NCI-H2171 treated with DMSO at 0.1 percent for 48 hours (cell line): Measurements from ENCODE around the gene ACSL3.
A peak's percentile ranks its signal among the peaks of the same experiment; 100 is the strongest.
"Not testable (repeated sequence)": the region's sequence is repeated elsewhere in the genome, so short reads cannot be mapped to it uniquely, and the experiment has no call there.

Experiments used
- DNase-seq: peaks from one replicate; lab custom pipeline; 2025; lab: John Stamatoyannopoulos, UW

ACSL3 gene

DNA sequence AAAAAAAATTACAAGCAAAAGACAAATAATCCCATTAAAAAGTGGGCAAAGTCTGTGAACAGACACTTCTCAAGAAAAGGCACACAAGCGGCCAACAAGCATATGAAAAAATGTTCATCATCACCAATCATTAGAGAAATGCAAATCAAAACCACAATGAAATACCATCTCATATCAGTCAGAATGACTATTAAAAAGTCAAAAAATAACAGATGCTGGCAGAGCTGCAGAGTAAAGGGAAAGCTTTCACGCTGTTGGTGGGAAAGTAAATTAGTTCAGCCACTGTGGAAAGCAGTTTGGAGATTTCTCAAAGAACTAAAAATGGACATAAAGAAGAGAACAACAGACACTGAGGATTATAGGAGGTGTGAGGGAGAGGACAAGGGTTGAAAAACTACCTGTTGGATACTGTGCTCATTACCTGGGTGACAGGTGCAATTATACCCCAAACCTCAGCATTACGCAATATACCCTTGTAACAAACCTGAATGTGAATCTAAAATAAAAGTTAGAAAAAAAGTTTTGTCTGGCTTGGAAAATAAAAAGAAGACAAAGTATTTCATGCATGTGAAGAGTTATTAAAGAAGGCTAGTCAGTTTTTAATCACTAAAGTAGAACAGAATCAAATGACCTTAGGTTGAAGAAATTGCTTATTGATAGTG is 8.7 kb upstream of the ACSL3 start:
- no peak for DNase-seq

DNA sequence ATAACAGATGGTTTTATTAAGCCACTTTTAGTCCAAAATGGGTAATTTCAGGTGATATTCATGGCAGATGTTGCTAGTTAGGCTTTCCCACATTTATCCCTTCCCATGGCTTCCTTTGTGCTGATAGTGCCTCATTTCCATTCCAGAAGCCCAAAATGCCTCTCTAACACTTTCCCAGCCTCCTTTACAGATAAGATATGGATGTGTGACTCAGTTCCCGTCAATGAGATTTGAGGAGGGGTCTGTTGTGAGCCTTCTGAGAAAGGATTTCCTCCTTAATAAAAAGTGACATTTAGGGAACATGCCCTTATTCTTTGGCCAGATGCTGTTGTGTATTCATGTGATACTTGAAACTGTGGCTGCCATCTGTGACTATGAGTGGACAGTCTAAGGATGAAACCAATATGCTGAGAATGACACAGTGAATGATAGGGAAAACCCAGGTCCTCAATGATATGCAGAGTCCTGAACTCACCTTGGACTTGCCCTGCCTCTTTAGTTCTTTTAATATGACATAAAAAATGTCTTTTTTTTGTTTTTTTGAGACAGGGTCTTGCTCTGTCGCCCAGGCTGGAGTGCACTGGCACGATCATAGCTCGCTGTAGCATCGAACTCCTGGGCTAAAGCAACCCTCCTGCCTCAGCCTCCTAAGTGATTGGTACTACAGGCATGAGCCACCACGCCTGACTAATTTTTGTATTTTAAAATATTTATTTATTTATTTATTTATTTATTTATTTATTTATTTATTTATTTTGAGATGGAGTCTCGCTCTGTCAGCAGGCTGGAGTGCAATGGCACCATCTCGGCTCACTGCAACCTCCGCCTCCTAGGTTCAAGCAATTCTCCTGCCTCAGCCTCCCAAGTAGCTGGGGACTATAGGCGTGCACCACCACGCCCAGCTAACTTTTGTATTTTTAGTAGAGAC is 5.8 kb upstream of the ACSL3 start:
- DNase-seq: peak; percentile 66

DNA sequence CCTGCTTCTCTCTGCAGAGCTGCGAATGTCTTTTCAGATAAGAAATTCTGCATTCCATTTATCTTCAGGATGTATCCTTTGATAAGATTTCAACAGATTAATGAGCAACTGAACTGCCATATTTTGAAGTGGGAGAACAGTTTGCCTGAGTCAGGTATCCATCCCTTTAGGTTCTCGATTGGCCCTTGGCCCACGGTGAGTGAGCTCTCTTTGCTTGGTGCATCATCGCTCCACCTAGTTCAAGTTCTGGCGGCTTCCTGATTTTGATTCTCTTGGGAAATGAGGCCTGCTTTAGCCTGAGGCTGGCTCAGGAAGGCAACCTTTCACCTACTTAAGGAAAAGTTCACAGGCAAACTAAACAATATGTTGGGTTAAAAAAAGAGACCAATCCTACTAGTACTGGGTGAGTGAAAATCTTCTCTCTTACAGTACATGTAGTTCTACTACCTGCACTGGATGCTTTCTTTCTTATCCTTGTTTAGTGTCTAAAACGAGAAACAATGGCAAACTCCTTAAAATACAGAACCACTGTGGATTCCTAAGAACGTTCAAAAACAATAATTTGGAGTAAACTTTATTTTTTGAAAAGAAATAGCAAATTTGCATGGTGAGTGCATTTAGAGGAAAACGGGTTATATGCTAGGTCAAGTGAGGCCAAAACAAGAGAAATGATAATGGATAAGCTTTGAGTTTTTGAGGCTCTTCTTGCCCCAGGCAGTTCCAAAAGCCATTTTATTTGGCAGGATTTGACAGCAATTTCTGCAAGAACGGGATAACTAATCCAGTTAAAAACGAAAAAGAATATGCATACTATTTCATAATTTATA is 837 bp upstream of the ACSL3 start:
- DNase-seq: peak; percentile 65

DNA sequence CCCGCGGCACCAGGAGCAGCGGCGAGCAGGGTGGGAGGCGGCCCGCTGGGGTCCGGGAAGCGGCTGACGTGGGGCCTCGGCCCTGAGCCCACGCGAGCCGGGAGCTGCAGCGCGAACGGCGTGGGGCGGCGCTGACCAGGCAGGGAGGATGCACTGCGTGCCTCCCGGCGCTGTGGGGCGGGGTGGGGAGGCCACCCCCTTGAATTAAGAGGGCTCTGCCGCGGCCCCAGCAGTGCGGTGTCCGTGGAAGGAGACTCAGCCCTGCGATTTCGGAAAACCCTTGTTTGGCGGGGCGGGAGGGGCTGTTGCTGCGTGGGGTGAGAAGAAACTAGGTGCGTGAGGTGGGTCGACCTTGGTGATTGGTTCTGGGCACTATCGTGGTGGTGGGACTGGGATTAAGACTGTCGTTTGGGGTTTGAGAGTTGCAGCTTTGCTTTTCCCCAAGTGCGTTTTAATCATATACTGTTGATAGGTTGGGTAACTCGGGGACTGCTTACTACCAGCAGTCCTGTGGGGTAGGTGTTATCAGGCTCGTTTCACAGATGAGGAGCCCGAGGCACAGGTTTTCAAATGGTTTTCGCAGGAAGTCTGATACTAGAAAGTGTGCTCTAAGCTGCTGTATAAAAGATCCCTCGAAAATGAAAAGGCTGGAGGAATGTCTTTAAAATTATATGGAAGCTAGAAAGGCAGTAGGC is 722 bp downstream of the ACSL3 start:
- DNase-seq: peak; percentile 14

DNA sequence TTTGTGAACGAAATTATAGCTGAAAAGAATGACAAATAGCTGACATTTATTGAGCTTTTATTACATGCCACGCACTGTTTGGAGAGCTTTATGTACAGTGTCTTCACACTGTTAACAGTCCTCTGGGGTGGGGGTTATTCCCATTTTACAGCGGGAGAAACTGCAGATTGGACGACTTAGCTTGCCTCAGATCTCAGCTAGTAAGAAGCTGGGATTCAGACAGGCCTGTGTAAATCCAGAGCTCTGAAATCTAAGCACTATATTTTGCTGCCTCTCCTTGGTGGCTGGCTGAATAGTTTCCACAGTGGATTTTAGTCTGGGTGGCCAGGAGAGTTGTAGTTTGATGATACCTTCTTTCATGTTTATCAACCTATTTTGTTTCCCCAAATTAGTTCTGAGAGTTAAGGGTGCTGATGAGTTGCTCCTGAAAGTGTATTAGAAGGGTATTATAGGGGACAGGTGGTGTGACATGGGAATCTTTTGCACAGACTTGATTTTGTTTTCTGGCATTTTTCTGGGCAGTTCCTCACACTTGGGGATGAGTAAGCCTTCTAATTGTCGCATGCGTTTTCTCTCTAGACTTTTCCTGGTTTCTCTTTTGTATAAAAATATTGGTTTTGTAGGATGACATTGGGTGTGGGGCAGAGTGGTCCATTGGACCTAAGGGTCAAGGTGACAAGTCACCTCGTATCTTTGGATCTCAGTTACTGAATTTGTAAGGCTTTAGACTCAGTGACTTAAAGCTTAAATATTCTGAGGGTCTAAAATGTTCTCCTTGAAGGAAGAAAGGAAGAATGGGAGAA is 1.5 kb downstream of the ACSL3 start:
- DNase-seq: peak; percentile 31

DNA sequence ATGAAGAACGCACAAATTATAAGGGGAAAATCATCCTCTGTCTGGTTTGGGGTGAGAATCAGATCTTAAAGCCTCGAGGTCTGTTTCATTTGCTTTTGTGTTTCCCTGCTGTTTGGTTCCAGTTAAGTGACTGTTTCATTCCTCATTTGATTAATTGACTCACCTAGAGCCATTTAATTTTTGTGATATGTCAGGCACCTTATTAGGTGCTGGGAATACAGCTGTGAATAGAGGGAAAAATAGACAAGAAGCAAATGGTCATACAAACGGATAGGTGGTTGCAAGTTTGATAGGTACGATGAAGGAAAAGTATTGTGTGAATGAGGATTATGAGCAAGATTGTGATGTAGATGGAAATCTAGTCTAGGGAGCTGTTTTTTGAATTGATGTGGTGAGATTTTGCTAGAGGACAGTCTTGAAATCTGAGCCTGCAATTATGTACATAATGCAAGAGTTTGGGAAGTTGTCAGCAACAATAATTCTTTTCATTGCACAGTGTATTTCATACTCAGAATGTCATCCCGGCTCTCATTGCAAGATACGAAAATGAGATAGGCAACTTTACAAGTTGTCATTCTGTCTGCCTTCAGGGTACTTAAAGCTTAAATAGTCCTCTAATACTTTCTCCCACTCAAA is 2.2 kb downstream of the ACSL3 start:
- DNase-seq: no peak

DNA sequence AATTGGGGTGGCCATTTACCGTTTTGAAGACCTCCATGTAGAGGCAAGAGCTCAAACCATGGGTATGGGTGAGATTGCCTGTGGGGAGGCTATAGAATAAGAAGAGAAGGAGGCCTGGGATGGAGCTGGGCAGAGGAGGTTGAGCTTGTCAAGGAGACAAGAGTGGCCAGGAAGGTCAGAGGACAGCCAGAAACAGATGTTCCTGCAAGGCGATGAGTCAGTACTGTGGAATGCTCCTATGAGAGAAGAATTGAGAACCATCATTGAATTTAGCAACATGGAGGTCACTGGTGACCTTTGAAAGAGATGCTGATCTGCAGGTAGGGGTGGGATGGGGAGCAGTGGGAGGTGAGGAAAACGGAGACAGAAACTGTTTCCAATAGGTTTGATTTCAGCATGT is 3.5 kb downstream of the ACSL3 start:
- DNase-seq: no peak

DNA sequence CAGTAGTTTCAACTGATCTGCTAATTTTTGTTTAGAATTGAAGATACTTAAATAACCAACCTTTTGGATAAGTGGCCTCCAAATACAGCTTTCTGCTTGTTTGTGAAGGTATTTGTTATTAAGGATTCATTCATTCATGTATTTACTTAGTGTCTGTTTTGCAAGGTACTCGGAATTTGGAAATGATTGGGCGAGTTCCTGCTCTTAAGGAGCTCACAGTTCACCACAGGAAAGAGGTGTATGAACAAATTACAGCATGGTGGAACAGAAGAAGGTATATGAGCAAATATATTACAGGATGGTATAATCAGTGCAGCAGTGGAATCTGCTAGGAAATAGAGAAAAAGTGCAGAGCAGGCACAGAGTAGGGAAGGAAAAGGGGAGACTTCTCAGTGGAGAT is 4.5 kb downstream of the ACSL3 start:
- no peak for DNase-seq

DNA sequence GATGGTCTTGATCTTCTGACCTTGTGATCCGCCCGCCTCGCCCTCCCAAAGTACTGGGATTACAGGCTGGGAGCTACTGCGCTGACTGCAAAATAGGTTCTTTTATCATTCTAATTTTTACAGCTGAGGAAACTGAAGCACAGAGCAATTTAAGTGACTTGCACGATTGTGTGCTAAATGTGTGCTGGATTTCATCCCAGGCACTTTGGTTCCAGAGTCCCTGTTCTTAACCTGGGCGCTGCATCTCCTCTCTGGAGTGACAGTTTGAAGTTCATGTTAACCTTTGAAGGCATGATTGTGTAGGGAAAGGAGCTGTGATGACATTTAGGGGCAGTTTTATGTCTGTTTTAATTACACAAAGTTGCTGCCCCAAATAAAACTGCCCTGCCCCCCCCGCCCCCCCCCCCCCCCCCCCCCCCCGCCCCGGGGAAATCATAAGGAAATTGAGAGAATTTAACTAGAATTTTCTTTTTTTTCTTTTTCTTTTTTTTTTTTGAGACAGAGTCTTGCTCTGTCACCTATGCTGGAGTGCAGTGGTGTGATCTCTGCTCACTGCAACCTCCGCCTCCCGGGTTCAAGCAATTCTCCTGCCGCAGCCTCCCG is 5.6 kb downstream of the ACSL3 start:
- no peak for DNase-seq

DNA sequence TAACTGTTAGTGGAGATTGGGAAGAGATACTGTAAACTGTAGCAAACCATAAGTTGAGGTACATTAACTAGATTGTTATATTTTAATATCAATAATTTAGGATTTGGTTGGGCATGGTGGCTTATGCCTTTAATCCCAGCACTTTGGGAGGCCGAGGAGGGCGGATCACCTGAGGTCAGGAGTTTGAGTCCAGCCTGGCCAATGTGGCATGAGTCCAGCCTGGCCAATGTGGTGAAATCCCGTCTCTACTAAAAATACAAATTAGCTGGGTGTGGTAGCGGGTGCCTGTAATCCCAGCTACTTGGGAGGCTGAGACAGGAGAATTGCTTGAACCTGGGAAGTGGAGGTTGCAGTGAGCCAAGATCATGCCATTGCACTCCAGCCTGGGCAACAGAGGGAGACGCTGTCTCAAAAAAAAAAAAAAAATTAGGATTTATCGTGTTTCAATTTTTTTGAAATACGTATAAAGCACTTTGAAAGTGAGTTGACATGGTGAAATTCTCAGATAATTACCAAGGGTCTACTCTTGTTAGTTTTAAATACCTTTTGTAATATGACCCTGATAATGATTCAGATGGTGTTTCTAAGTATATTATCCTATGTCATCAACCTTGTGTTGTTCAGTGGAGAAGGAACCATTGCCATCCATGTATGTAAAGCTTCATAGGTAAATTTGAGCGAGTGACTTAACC is 7.9 kb downstream of the ACSL3 start:
- not testable (repeated sequence) for DNase-seq

DNA sequence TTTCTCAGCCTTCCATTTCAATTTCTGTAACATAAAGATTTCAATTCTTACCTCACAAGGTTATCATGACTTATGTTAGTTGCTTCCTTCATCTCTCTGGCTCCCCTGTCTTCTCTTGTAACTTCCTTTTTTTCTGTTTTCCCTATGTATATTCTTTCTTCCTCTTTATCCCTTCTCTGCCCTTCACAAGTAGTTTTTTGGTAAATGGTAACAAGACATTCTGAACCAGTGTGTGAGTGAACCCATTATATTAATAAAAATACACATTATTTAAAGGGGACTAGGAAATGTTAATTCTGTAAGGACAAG is 8.4 kb downstream of the ACSL3 start:
- DNase-seq: no peak

DNA sequence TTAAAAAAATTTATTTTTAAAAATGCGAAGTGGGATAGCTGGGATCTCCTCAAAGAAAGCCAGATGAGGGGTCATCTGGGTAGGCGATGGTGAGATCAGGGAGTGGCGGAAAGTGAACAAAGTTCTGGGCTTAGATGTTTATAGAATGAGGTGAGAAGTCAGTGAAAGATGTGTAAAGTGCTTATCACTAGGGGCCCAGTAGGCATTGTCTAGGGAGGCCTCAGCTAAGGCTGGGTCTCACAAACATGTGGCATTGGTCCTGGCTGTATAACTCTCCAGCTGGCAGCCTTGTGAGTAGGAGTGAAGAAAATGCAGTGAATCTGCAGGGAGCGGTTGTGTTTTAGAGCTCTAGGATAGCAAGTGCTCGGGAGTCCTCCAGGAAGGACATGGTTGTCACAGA is 10.5 kb downstream of the ACSL3 start:
- DNase-seq: no peak

DNA sequence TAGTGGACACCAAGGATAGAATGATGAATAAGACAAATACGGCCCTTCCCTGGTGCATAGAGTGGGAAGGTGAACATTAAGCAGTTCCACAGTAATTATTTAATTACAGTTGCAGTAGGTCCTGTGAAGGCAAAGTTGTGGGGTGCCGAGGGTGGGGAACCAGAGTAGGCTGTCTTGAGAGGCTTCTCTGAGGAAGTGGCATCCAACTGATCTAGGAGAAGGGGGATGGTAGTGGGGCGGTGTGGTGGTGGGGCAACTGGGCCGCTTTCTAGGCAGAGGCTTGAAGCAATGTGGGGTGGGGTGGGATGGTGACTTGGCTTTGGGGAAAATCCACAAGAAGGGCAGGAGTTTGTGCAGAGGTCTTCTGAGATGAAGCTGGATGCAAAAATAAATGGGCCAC is 11.7 kb downstream of the ACSL3 start:
- no peak for DNase-seq

DNA sequence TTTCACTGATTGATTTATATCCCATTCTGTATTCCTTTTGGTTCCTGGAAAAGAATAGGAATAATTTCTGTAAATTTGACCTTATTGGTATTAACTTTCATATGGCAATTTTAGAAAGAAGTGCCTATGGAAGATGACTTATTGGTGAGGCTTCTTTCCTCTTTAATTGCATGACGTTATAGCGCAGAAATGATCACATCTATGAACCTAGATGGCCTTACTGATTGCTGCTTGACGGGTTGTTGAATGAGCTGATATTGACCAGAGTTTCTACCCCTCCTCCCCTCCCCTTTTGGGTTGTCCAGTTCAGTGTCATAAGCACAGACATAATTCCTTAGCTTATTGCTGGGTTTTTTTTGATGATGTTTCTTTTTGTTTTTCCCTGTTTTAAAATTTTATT is 14.6 kb downstream of the ACSL3 start:
- DNase-seq: no peak

DNA sequence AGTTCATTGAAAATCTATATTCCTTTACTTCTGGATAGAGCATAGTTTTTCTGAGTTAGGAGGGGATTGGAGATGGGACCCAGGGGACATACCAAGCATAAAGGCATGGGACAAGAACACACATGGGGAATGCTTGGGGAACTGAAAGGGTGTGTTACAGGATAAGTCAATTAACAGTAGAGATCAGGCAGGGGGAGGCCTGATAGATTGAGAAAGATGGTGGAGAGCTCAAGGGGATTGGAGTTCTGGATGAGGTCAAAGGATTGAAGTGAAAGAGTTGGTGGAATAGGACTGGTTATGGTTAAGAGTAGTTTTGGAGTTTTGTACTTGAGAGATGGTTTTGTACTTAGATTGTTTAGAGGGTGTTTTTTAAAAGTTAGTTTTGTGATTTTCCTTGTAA is 16.1 kb downstream of the ACSL3 start:
- DNase-seq: no peak

DNA sequence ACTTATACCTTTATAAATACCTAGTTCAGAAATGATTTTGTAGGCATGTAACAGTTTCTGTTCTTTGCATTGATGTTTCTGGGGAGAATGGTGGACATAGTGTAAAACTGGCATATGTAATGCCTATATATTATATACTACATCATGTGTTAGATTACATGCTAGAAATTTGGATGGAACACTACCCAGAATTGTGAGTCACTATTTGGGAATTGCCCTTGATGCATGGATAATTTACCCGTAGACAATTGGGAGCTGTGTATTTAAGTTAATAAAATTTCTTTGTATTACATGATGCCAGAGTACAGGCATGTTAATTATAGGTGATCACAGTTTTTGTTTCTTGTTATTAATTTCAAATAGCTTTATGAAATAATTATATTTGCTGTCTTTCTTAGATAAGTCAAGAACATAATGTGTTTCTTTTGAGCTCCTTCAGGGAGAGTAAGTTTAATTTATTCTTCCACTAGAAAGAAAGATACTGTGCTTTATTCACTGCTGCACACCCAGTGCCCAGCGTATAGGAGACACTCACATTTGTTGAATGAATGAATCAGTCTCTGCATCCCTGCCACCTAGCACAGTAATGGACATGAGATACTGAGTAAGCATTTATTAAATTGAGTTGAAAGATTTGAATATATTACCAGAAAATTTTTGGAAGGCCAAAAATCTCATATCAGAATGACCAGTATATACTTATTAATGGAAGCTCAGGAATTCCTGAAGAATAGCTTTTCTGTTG is 16.9 kb downstream of the ACSL3 start:
- DNase-seq: no peak

DNA sequence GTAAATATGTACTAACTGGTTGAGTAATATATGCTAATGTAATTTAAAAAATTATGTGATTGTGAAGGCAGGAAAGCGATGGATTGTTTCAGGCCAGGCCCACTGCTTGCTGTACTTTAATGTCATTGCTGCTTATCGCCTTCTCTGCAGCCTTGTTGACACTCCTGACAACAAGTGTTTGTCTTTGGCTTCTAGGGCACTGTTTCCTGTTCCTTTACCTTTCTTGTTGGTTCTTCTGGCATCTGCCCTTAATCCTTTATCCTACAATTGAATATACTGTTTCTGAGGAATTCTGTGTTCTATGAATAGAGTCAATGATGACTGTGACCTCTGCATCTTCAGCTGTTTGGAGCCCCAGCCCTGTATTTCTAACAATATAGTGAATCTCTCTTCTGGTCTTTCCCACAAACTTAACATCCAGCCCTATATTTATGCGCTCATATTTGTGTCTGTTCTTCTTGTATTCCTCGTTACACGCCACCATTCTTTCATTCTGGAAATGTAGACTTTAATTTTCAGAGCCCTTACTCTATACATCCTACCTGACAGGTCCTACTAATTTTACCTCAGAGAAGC is 17.6 kb downstream of the ACSL3 start:
- DNase-seq: no peak

DNA sequence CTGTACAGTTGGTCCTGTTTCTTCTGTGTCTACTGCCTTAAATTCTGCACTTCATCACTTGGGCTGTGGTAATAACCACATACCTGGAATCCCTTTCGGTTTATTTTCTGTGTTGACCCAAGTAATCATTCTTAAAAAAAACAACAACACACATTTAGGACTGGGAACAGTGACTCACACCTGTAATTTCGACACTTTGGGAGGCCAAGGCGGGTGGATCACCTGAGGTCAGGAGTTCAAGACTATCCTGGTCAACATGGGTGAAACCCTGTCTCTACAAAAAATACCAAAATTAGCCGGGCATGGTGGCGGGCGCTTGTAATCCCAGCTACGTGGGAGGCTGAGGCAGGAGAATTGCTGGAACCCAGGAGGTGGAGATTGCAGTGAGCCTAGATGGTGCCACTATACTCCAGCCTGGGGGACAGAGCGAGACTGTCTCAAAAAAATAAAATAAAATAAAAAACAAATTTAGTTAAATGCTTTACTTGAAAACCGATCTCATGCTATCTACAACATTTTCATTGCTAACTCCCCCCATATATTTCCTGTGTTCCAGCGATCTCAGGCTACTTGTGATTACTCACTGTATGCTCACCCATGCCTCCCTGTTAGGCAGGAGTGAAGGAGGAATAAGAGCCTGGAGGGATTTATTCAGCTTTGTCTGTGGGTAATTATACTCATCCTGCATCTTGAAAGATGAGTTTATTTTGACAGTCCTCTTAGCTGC is 18.2 kb downstream of the ACSL3 start:
- DNase-seq: no peak
